Glutamatergic neuron (in vitro differentiated cells): ENCODE data around the gene C22orf23. TPM values are rescaled to one million over a fixed set of nuclear protein-coding genes. Genes with fewer than 3 reads are reported as not detected.

ENCODE experiments used
- DNase-seq: peaks from one replicate; pipeline ENCODE4 v3.0.0; 2022
- H3K27ac Mint-ChIP-seq: one replicate; pipeline ENCODE4 v1.8.0; 2020; ENCODE audit warnings: mild to moderate bottlenecking, mixed read lengths, inconsistent platforms; ENCODE audit not compliant: unreplicated experiment
- H3K27me3 Mint-ChIP-seq: one replicate; pipeline ENCODE4 v1.8.0; 2020; ENCODE audit warnings: mild to moderate bottlenecking, moderate library complexity, mixed read lengths, inconsistent platforms; ENCODE audit not compliant: unreplicated experiment
- H3K36me3 Mint-ChIP-seq: one replicate; pipeline ENCODE4 v1.8.0; 2020; ENCODE audit warnings: mild to moderate bottlenecking, mixed read lengths, inconsistent platforms; ENCODE audit not compliant: unreplicated experiment
- H3K4me1 Mint-ChIP-seq: one replicate; pipeline ENCODE4 v1.8.0; 2020; ENCODE audit warnings: mild to moderate bottlenecking, low read depth, mixed read lengths, inconsistent platforms; ENCODE audit not compliant: unreplicated experiment
- H3K4me3 Mint-ChIP-seq: one replicate; pipeline ENCODE4 v1.8.0; 2020; ENCODE audit warnings: mild to moderate bottlenecking, mixed read lengths, inconsistent platforms; ENCODE audit not compliant: unreplicated experiment
- H3K9me3 Mint-ChIP-seq: one replicate; pipeline ENCODE4 v1.8.0; 2020; ENCODE audit warnings: mild to moderate bottlenecking, moderate library complexity, mixed read lengths, inconsistent platforms; ENCODE audit not compliant: unreplicated experiment
- total RNA-seq: library from RNA; stranded (reverse); fragmentation: NEBNext Ultra II Directional; extraction: Animal tissue kit (Norgen Biotek cat#: 25700); gene quantifications from one replicate; pipeline ENCODE4 v1.2.1, GENCODE V29; 2021; ENCODE audit not compliant: unreplicated experiment
- TF ChIP-seq, protein P1 (sequence below): fragments of 200-600 bp; sonication (generic); IDR thresholded peaks from one replicate; pipeline ENCODE4 v1.5.0; 2021; ENCODE audit not compliant: partially characterized antibody, unreplicated experiment

C22orf23 gene
- total RNA-seq, 1 donor from 2014 or later, result 0.64 TPM

DNA sequence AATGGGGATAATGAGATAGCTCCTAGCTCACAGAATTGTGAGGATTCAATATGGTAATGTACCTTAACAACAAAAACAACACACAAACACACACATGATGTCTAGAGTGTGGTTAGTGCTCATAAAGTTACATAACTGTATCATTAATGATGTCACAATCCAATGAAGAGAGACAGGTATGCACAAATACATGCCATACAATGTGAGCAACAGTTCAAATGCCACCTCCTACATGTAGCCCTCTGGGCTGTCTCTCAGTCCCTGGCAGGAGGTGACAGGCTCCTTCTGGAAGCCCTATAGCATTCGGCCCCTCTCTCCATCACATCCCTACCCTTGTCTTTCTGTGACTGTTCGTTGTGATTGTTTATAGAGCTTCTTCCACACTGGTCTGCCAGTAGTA is 55.6 kb downstream of the C22orf23 start:
- no peak overlapping the region for H3K4me3 Mint-ChIP-seq
- peaks cover 3% of the 10 kb centered on the region for H3K4me1 Mint-ChIP-seq
- H3K9me3 Mint-ChIP-seq, result no peaks in the 10 kb centered on the region
- no peak for DNase-seq
- H3K36me3 Mint-ChIP-seq, result no peaks in the 10 kb centered on the region
- no peak overlapping the region for H3K27ac Mint-ChIP-seq
- TF ChIP-seq, protein P1, sequence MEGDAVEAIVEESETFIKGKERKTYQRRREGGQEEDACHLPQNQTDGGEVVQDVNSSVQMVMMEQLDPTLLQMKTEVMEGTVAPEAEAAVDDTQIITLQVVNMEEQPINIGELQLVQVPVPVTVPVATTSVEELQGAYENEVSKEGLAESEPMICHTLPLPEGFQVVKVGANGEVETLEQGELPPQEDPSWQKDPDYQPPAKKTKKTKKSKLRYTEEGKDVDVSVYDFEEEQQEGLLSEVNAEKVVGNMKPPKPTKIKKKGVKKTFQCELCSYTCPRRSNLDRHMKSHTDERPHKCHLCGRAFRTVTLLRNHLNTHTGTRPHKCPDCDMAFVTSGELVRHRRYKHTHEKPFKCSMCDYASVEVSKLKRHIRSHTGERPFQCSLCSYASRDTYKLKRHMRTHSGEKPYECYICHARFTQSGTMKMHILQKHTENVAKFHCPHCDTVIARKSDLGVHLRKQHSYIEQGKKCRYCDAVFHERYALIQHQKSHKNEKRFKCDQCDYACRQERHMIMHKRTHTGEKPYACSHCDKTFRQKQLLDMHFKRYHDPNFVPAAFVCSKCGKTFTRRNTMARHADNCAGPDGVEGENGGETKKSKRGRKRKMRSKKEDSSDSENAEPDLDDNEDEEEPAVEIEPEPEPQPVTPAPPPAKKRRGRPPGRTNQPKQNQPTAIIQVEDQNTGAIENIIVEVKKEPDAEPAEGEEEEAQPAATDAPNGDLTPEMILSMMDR, result no peak
- peaks cover 6% of the 10 kb centered on the region for H3K27me3 Mint-ChIP-seq

DNA sequence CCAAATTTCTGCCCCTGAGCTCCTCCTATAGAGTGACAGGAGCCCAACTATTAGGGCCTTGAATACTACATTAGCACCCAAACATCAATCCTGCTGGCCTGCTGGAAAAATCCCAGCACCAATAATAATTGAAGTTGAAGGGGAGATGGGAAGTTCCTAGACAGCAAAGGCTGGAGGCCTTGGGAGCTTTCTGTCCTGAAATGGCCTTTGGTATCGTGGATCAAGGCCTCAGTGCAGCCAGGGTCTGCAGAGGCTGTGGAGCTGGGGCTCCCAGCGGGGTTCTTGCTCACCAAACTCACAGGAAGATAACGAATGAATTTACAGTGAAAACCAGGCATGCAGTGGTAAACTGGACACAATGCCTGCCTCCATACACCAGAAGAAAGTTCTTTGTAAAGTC is 56.5 kb downstream of the C22orf23 start:
- no peaks in the 10 kb centered on the region for H3K9me3 Mint-ChIP-seq
- peaks cover 7% of the 10 kb centered on the region for H3K27me3 Mint-ChIP-seq
- TF ChIP-seq, protein P1, result no peak
- no peak overlapping the region for H3K27ac Mint-ChIP-seq
- H3K4me3 Mint-ChIP-seq, result no peak overlapping the region
- no peak for DNase-seq
- no peaks in the 10 kb centered on the region for H3K36me3 Mint-ChIP-seq
- H3K4me1 Mint-ChIP-seq, result peaks cover 3% of the 10 kb centered on the region

DNA sequence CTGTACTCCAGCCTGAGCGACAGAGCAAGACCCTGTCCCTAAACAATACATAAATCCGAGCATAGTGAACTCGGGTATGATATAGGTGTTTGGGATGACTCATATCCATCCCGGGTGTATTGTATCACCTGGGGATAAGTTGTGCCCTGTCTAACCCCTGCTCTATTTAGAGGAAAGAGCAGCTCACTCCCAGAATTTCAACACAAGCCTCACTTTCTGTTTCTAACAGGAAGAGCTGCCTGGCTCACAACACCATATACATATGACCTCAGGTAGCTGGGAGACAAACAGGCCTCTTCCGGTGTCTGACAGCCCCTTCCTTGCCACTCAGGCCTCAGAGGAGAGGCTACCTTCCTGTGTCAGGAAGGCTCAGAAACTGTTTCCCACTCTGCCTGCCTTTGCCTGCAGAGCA is 57.2 kb downstream of the C22orf23 start:
- H3K4me3 Mint-ChIP-seq, result no peak overlapping the region
- peaks cover 3% of the 10 kb centered on the region for H3K4me1 Mint-ChIP-seq
- no peaks in the 10 kb centered on the region for H3K36me3 Mint-ChIP-seq
- H3K27ac Mint-ChIP-seq, result no peak overlapping the region
- H3K27me3 Mint-ChIP-seq, result peaks cover 9% of the 10 kb centered on the region
- TF ChIP-seq, protein P1, result no peak
- DNase-seq, result no peak
- no peaks in the 10 kb centered on the region for H3K9me3 Mint-ChIP-seq

DNA sequence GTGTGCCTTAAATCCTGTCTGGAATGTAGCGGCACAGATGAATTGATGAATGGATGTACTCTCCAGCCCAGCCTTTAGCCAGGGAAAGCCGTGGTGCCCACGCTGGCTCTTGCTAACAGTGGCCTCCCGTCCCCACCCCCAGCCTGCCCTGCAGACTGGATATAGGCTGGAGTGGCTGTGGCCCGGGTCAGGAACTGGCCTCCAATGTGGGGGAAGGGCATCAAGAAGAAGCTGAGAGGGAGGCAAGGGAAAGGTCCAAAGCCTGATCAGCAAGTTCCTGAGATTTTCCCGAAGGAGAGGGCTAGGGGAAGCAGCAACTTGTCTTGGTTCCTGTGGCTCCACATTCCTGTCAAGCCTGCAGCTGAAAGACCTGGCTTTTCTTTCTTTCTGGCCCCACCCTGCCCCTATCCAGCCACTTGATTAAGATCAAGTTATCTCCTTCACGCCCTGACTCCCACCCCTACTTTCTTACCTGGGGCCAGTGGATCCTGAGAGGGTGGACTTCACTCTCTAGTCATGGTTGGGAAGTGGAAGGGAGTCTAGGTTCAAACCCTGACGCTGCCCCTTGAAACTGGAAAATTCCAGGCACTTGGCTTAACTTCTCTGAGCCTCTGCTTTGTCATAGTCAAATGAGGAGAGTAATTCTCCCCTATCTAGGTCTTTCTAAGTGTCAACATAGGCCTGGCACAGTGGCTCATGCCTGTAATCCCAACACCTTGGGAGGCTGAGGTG is 58.3 kb downstream of the C22orf23 start:
- Mint-ChIP-seq H3K9me3 (no peaks in the 10 kb centered on the region), H3K4me1 (peaks cover 3% of the 10 kb centered on the region), H3K36me3 (no peaks in the 10 kb centered on the region), H3K27ac (no peak overlapping the region), H3K27me3 (peaks cover 9% of the 10 kb centered on the region), H3K4me3 (no peak overlapping the region)
- TF ChIP-seq, protein P1, result no peak
- no peak for DNase-seq

DNA sequence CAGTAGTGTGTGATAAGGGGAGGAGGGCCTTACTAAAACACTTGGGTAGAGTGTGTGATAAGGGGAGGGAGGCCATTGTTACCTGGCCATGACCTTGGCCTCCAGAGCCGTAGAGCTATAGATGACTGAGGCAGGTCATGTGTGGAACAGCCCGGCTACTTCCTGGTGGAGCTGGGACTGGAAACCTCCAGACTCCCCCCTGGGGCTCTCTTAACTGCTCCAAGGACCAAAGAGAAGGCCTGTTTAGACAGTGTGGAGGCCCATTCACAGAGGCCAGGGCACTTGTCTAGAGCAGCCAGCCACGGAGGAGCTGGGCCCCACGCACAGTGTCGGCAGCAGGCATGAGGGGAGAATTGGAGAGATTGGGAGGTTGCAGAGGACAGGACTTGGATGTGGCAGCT is 59.8 kb downstream of the C22orf23 start:
- H3K27me3 Mint-ChIP-seq, result peaks cover 5% of the 10 kb centered on the region
- H3K4me1 Mint-ChIP-seq, result peaks cover 3% of the 10 kb centered on the region
- no peak overlapping the region for H3K27ac Mint-ChIP-seq
- H3K9me3 Mint-ChIP-seq, result no peaks in the 10 kb centered on the region
- TF ChIP-seq, protein P1, result no peak
- DNase-seq, result no peak
- H3K4me3 Mint-ChIP-seq, result no peak overlapping the region
- H3K36me3 Mint-ChIP-seq, result no peaks in the 10 kb centered on the region
